GM18873 (cell line): ENCODE measurements around the gene STAB1.

Source experiments
- ATAC-seq: cut with Tn5 transposase; IDR thresholded peaks from one replicate; pipeline ENCODE4 v1.9.1; 2021; ENCODE audit warnings: mild to moderate bottlenecking, moderate library complexity, moderate number of reproducible peaks; ENCODE audit not compliant: unreplicated experiment, low FRiP score

Gene STAB1

DNA sequence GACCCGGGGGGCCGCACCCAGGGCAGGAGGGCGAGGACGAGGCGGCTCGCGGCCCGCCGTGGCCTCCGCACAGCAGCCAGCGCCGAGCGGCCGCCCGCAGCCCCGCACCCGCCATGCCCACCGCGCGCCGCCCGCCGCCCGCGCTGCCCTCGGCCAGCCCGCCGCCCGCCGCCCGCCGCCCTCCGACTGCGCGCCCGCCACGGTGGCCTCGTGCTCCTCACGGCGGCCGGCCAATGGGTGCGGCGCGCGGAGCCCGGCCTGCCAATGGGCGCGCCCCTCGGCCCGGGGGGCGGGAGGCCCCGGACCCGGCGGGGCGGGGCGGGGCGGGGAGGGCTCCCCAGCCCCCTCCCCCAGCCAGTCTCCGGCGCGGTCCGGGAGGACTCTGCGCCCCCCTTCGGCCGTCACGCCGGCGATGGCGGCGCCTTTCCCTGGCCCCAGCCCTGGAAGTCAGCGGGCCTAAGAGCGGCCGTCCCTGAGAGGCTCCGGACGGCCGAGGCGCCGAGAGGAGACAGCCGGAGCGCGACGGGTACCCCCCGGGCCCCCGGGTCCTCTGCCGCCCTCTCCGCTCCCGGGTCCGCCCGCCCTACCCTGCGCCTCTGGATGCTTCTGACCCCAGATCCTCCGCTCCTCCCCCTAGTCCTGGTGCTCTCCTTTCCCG lies 38.6 kb downstream of the STAB1 start, which contains the start of gene NT5DC2:
NT5DC2 (minus strand) TSS at position 235 of the 658 bp plus-strand sequence; CDS start at position 115, 120 bp downstream.
- ATAC-seq = no peak

DNA sequence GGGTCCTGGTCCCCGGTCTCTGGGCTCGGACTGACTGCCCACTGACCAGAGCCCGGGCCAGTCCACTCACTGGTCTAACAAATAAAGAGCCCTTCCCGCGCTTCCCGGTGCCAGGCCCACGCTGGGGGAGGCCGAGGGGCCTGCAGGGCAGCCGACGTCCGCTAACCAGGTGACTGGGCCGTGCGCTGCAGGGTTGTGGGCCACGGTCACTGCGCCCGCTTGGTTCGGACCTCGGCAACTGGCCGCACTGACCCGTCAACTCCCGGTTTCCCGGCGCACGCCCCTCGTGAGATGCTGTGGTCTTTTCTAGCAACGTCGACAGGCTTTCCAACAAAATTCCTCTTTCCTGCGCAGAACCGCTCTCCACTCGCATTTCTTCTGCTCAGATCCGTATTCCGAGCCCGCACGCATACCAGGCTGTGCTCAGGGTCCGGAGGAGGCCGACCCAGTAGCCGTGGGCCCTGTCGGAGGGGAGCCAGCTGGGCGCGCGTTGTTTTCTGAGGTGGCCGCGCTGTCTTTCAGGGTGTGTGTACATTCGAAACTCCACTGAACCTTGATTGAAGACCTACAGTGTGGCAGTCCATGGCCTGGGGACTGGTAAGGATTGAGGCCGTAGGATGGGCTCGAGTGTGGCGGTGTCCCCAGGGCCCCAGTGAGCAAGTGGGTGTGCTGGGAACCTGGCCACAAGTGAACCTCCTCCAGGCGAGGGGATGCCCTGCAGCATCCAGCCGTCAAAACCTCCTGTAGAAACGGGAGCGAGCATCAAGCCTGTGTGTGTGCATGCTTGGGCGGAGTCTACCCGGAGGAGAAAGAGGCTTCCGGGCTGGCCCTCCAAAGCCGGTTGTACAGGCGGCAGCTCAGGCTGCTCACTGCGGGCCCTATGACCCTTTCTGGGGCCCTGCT lies 39.4 kb downstream of the STAB1 start:
- ATAC-seq = no peak

DNA sequence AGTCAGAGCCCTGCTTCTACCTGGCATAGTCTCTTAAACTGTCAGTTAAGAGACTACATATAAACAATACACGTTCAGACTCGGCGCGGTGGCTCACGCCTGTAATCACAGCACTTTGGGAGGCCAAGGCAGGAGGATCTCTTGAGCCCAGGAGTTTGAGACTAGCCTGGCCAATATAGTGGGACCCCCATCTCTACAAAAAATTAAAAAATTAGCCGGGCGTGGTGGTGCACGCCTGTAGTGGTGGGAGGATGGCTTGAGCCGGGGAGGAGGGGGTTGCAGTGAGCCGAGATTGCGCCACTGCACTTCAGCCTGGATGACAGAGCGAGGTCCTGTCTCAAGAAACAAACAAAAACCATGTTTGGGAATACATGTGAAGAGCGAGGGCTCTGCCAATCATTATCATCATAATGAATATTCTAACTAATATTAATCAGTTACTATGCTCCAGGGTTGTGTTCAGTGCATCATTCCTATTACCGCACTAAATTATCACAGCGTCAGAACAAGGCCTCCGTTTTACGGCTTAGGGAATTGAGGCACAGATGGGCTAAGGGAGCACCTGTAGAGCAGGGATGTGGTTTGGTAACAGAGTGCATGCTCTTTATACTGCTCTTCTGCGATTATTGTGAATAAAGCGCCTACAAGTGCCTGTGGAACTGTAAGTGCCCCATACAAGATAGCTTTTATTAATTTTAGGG lies 40.4 kb downstream of the STAB1 start:
- no peak for ATAC-seq

DNA sequence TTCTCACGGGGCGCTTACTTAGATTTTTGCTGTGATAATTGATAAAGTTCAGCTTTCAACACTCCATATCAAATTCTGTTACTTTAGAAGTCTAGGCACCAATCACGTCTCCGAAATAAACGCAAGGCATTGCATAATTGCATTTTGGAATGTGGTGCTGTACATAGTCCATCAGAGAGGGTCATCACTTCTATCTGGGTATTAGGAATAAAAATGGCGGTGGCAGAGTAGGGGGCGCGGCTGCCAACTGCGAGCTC lies 40.9 kb downstream of the STAB1 start:
- ATAC-seq = no peak

DNA sequence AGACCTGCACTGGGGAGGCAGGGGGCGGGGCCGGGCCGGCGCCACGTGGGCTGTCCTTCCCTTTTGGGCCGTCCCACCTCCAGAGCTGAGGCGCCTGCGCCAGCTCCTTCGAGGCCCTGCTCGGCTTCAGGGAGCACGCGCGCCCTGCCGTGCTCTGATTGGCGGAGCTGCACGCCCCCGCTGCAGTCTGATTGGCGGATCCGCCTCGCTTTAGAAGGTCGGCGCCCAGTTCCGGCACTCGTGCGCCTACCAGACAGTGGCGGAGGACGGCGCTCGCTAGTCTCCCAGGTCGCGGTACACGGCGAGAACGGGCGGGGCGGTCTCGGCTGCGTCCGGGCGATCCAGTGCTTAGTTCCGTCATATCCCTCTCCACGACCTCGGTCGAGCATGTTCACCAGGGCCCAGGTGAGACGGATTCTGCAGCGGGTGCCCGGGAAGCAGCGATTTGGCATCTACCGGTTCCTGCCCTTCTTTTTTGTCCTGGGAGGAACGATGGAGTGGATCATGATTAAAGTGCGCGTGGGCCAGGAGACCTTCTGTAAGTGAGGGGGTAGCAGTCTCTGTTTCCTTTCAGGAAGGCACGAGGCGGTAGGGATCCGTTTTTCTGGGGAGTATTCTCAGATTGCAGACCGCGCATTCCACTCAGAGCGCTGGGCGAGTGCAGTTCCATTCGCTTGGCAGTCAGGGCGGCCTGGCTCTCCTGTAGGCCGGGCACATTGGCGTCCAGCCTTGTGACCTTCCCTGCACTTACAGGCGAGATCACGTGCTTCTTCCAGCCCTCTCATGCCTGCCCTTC lies 41.4 kb downstream of the STAB1 start, which contains the start of gene UQCC5:
UQCC5 (plus strand) TSS at position 237 of the 796 bp plus-strand sequence; CDS start at position 388, 151 bp downstream.
- ATAC-seq = peak; percentile 84

DNA sequence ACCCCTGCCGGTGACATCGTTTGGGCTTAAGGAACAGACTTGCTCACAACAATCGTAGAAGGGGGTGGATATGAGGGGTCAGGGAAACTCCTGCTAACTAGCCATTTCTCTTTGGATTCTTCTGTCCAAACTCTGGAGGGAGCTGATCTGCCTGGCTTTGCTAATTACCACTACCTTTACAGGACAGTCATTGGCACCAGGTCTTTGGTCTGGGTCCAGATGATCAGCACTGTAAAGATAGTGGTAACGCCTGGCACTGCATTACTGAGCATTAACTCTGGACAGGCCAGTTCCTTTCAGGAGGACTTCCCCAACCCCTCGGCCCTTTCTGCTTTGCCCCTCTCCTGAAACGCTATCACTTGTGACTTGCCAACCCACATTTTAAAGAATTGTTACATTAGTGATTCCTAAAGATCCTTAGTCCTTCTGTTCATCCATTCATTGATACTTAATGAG lies 42.1 kb downstream of the STAB1 start:
- ATAC-seq = no peak

DNA sequence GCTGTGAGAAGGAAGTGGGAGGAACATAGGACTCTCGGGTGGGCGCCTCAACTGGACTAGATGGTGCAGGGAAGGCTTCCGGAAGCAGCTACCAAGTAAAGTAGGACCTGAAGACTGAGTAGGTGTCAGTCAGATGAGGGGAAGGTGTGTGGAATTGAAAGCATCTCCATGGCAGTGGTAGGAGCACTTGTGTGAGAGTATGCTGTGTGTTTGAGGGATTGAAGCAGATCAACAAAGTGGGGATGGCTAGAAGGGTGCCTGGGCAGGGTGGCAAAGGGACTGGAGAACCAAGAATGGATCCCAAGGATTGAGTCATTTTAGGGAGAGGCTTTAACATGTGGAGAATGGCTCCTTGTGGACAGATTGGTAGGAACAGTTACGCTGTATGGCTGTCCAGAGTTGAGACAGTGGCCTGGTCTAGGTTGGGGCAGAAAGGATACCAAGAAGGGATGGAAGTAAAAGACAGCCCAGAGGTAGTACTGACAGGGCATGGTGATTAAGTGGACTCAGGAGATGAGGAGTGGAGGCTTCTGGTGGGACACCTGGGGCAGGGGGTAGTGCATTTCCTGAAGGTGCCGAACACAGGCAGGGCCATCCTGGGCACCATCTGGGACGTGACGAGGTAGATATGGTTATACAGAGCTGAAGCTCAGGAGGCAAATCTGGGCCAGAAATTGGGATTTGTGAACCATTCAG lies 42.7 kb downstream of the STAB1 start:
- ATAC-seq = no peak

DNA sequence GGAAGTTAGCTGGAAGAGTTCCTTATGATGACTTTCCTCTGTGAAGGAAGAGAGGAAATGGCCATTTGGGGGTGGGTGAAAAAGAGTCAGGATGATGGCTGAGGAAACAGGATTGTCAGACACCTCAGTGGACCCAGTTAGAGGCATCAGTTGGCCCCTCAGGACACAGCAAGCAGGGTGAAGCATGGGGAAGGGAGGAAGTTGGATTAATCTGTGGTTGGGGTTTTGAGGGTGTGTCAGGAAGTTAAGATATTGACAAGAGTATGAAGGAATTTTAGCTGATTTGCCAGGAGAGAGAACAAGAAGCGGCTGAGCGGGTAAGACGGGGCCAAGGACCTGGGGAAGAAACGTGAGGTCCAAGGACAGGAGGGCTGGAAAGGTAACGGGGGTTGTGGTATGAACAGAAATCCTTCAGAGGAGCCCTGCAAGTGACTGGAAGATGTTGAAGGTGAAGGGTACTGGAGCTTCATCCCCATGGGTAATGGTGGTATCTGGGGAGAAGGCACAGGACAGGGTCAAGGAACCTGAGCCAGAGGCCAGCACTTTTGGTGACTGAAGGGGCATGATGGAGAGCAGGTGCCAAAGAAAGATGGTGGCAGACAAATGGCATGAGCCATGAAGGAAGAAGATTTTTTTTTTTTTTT lies 44.0 kb downstream of the STAB1 start:
- ATAC-seq = no peak

DNA sequence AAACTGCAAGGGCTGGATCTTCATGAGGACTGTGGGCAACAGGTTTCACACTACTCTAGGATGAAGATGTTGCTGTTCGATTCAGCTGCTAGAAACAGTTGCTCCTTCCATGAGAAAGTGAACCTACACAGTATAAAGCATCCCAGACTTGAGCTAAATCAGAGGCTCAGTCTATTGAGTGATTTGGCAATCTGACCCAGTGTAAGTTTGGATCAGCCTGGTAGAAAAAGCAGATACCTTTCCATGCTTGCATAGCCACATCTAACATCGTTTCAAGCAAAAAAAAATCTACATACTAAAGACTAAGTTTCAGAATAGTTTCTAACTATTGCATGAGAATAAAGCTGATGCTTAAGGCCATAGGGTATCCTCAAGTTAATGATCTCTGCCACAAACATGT lies 45.9 kb downstream of the STAB1 start:
- no peak for ATAC-seq

DNA sequence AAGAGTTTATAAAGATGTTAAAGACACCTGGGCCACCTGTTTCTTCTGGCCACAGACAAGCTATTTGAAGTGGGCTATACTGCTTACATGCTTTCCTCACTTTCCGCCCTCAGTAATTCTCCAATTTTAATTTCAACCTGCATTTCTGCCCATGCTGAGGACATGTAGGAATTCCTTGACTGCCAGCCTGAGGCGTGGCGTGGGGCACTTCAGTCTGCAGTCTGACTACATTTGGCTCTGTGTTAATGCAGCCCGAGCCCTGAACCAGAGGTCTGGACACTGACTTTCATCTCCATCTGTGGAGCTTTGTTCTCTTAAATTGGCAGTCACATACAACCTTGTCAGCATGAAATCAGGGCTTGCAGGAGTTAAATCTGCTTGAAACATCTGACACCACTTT lies 49.8 kb downstream of the STAB1 start:
- no peak for ATAC-seq

DNA sequence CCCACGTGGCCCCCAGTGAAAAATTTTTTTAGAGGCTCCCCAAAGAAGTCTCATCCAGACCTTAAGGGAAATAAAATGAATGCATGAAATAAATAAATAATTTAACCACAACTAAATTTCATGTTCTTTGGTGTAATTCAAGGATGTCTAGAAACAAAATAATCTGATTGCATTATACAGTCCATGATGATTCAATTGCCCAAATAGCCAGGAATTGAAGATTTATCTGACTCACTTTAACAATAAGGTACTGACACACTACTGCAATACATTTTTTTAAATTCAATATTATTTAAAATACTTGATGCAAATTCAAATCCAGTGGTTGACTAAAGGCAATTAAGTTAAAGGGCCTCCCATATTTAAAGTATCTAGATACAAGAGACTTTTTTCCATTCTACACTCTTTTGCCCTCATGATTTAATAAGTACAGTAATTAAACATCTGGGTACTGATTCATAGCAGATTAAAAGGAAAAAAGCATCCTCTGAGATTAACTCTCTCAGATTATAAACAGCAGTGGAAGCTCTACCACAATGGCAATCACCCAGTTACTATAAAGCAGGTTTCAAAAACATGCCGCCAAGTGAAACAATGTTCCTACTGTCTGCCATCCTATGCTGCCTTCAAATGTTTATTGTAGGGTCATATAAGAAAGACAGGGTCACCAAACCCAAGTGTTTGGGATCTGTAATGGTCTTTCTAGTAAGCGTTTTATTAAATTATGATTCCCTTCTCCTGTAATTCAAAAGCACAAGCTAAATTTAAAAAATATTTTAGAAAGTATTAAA lies 51.2 kb downstream of the STAB1 start:
- no peak for ATAC-seq

DNA sequence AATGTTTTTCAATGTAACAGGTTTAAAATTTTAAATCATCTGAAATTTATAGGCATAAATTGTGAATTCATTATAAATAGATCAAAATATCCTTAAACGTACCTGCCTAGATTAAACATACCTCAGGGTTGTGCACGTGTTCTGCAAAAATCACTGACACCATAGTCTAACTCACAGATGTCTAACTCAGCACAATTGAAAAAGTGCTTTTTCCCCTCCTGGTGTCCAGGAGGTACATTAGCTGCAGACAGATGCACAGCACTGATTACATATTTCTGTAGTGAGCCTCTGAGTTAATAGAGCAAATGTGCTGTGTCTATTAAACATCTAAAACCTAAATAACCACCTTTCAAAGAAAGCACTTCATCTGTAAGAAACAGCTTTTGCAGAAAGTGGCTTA lies 52.0 kb downstream of the STAB1 start:
- no peak for ATAC-seq

DNA sequence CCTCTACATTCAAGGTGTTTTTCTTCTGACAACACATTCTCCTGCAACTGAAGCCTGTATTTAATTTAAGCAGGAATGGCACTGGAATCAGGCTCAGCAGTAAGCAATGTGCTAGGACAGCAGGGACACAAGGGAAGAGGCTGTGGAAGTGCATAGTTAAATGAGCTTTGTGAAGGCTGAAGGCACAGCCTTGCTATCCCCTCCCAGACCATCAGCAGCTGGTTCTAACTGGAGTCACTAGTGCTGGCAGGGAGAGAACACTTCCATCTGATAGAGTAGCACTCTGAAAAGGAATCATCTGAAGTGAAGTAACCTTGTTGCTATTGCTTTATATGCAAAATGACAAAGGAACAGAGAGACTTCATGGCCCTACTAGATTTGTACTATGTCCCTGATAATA lies 56.0 kb downstream of the STAB1 start:
- no peak for ATAC-seq

DNA sequence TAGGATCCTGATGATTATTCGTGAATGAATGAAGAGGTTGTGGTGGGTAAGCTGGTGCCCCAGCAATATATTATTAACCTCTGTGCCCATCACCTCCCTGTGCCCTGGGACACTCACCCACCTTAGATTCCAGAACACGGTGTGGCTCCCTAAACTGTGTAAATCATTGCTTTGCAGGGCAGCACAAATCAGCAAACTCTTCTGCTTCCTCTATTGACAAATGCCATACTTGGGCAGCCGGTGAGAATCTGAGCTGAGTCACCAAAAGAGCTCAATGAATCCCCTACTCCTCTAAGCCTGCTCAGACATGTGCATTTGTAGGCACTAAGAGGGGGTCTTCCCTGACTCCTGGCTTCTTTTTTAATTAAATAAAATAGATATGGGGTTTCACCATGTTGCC lies 57.0 kb downstream of the STAB1 start:
- ATAC-seq = no peak

DNA sequence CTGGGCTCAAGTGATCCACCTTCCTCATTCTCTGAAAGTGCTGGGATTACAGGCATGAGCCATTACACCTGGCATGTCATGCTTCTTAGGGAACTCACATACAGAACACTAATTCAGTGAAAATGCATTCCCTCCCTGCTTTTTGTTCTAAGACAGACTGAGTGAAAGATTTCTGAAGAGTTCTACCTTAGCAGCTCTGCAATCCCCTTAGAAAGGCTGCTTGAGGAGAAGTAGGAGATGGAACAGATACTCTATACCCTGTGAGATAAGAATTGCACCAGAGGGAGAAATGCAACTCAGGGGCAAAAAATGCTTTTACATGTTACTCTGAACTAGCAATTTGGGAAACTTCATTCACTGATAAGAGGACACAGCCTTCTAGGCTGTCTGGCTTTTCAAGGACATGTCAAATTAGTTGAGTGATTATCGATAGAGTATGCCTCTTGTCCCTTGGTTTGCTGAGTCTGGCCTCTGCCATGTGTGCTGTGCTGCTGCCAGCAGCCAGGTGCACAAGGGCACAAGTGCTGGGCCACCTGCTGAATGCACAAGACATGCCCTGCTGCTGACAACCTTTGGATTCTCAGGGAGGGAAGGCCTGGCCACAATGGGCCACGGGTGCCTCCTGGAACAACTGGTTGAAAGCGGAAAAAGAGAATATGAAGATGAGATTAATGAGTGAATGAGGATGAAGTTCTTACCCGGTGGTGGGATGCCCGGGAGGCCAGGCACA lies 59.1 kb downstream of the STAB1 start:
- no peak for ATAC-seq

DNA sequence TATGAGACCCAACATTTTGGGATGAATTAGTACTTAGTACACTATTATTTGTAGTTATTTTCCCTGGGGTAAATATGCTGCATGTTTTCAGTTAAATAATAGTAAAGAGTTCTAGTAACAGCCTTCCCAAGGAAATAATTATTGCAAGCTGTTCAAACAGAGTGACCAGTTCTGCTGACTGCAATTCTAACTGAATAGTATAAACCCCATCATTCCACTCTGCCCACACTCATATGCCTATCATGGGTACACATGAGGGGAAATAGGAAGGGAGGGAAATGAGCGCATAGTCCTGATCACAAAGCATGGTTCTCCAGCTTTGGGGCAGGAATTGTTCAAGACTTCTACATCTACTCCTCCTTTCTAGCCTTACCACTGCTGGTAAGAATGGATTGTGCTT lies 59.9 kb downstream of the STAB1 start:
- no peak for ATAC-seq

DNA sequence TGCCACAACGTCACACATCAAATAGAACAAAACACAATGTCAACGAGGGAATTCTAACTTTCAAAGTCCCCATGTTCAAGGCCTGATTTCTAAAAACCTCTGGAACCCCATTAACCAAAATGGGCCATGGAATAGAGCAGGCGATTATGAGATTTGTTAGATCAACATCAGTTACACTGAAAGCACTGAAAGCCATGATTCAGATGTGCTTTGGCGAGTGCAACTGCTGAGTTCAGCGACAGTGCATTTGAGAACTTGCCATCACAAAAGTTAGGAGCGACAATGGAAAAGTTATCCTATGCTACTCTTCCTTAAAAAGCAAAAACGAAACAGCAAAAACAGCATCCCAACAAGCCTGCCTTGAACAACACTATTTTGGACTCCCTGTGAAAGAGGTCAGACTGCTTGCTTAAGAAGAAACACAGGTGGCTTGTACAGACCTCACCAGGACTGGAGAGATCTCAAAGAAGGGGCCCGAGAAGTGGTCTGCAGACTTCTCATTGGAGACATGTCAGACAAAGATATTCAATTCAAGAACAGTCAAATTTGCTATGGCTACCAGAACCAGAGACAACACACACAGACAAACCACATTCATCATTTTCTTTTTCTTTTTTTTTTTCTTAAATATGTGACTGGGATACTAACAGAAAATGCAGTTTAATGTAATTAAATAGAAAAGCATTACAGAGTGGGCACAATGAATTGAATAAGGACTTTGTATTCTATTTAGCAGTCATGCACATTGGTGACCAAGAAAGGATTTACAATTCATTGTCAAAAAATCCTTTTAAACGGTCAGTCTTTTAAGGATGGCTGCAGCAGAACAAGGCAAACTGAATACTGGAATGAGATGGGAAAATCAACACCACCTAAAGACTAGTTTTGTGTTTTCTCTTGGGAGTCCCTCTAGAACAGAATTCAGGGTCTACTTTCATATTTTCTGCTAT lies 62.1 kb downstream of the STAB1 start:
- ATAC-seq = no peak
